IPS-18c (cell line): ENCODE results near the gene GRIN2A.

Experiments
- H3K4me3 ChIP-seq: 2 replicates; pipeline ENCODE4 v1.7.0; 2013; ENCODE audit warnings: low read depth, mild to moderate bottlenecking, low read length, moderate library complexity; ENCODE audit not compliant: insufficient read depth
- H3K9me3 ChIP-seq: one replicate; pipeline ENCODE4 v1.6.1; 2013; ENCODE audit warnings: mild to moderate bottlenecking, low read length, moderate library complexity; ENCODE audit not compliant: control insufficient read depth, insufficient read depth

Gene GRIN2A

DNA sequence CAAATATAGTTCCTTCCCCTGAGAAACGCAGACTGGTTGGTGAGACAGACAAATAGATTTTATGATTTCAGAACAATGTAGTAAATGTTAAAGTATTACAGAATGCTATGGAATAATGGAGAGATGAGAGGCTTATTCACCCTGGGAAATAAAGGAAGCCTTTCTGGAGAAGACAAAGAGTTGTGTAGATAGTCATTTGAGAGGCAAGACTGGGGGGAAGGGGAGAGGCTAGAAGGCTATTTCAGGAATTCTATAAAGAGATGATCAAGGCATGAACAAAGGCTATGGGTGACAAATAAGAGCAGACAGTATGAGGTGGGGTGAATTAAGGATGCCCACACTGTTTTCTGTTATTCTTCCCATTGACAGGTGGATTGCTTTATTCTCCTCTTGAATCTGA, 211.4 kb downstream of the GRIN2A start:
- no peaks in the 10 kb centered on the region for H3K9me3 ChIP-seq
- H3K4me3 ChIP-seq: no peak overlapping the region

DNA sequence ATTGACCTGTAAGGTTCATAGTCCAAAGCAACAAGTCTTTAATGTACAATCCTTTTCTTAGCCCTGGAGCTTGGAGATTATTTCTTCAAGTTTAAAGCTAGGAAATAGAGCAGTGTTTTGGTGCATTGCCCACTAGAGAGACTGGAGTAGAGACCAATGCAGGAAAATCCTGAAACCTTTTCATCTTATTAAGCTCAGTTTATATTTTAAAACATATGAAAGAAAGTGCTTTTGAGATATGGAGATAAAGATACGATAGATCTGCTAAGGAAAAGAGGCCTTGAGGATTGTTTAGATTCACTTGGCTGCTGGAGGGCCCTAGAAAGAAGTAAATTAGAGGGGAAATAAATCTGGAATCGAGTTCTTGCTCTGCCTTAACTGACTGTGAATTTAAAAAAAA, 212.0 kb downstream of the GRIN2A start:
- no peaks in the 10 kb centered on the region for H3K9me3 ChIP-seq
- H3K4me3 ChIP-seq: no peak overlapping the region

- H3K4me3 ChIP-seq: no peak overlapping the region
- H3K9me3 ChIP-seq: no peaks in the 10 kb centered on the region
Measured at GRCh38 chr16:9969580-9969979, 212.6 kb downstream of the GRIN2A start.

DNA sequence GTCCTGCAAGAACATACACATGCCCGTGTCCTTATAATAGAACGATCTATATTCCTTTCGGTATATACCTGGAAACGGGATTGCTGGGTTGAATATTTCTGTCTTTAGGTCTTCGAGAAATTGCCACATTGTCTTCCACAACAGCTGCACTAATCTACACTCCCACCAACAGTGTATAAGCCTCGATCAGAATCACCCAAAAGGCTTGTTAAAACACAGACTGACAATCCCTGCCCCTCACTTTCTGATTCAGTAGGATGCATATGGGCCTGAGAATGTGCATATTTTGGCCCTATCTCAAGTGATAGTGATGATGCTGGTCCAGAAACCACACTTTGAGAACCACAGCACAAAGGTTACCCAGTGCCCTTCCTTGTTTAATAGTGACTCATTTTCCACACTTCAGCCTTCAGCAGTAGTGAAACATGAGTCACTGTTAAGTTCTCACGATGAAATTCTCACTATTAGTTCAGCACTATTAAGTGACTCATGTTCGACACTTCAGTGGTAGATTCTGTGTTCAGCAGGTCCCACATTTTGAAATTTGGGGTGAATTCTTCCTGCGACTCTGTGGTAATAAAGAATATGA, 215.6 kb downstream of the GRIN2A start:
- no peak overlapping the region for H3K4me3 ChIP-seq
- no peaks in the 10 kb centered on the region for H3K9me3 ChIP-seq

GRCh38 chr16:9965079-9965478, 217.1 kb downstream of the GRIN2A start:
- Histone ChIP-seq H3K9me3 (no peaks in the 10 kb centered on the region), H3K4me3 (no peak overlapping the region)

DNA sequence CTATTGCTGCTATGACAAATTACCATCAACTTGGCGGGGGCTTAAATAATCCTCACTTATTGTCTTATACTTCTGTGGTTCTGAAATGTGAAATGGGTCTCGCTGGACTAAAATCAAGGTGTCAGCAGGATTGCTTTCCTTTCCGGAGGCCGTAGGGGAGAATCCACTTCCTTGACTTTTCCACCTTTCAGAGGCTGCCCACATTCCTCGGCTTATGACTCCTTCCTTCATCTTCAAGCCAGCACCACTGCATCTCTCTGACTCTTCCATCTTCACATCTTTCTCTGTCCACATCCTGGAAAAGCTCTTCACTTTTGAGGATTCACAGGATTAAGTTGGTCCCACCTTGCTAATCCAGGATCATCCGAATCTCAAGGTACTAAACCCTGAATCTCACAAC, 217.8 kb downstream of the GRIN2A start:
- no peaks in the 10 kb centered on the region for H3K9me3 ChIP-seq
- H3K4me3 ChIP-seq: no peak overlapping the region

- Histone ChIP-seq H3K4me3 (no peak overlapping the region), H3K9me3 (no peaks in the 10 kb centered on the region)
Measured at GRCh38 chr16:9957433-9957832, 224.8 kb downstream of the GRIN2A start.

DNA sequence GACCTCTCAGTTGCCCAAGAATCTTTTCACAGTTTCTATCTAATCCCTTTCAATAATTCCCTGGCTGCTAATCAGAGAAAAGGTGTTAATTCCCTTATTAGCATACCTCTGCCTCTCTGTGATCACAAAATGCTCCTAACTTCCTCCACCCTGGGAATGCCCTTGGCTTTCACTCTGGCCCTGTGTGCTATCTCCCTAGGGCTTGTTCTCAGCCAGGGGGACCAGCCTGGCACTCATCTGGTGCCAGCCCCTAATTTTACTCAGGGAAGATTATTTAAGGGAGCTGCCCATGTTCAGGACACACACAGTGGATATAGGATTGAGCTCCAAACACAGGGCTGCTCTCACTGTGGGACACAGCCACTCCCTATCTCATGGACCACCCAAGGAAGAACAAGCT, 225.2 kb downstream of the GRIN2A start:
- no peaks in the 10 kb centered on the region for H3K9me3 ChIP-seq
- H3K4me3 ChIP-seq: no peak overlapping the region

DNA sequence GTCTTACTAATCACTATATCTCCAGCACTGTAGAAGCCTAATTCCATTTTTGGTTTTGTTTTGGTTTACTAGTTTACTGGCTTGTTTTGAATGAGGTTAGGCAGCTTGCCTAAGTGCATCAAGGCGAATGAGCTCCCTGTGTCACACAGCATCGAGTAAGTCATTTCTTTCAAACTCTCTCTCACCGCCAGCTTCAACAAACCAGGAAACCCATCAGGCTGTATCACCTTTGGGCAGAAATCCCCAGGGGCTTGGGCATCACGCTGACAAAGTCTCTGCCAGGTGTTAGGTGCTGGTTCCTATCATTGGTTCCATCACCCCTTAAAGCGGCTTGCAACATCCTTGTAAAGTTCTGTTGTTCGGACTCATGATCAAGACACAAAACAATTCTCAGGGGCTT, 226.6 kb downstream of the GRIN2A start:
- Histone ChIP-seq H3K9me3 (no peaks in the 10 kb centered on the region), H3K4me3 (no peak overlapping the region)

DNA sequence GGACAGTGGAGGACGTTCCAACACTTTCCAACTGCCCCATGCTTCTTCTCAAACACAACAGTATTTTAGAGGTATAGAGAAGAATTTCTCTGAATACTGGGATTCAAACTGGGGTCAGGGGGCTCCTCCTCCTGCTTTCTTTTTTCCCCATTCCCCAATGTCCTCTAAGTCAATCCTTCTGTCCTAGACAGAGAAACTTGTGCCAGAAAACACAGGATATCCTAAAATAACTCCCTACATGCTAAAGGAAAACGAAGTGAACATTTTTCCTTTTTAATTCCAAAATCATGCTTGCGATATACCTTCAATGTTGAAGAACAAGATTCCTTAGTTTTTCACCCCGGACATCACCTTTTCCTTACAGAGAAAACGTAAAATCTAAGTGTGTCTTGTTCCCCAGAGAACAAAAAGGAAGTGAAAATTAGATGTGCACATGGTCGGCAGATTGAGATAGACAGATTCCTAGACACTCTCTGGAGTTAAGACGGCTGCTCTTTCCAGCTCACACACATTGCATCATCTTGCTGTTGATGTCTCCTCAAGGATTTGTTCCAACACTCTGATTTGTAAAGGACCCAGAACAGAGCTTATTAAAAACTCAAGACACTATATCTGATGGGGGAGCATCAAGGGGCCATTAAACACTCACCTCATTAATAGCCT, 228.2 kb downstream of the GRIN2A start:
- no peaks in the 10 kb centered on the region for H3K9me3 ChIP-seq
- no peak overlapping the region for H3K4me3 ChIP-seq

DNA sequence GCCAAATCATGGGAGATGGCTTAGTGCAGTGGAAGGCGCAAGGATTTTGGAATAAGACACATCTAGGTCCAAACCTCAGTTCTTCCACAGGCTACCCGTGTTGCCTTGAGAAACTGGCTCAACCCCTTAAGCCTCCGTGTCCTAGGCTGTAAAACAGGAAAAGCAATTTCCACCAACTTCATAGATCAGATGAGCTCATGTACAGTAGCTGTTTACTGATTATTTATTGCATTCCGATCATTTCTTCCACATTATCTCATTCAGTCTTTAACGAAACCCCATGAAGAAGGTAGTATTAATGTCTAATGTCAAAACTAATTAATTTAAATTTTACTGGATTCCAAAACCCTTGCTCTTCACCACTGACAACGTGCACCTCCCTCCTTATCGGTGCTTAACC, 231.6 kb downstream of the GRIN2A start:
- Histone ChIP-seq H3K4me3 (no peak overlapping the region), H3K9me3 (no peaks in the 10 kb centered on the region)

DNA sequence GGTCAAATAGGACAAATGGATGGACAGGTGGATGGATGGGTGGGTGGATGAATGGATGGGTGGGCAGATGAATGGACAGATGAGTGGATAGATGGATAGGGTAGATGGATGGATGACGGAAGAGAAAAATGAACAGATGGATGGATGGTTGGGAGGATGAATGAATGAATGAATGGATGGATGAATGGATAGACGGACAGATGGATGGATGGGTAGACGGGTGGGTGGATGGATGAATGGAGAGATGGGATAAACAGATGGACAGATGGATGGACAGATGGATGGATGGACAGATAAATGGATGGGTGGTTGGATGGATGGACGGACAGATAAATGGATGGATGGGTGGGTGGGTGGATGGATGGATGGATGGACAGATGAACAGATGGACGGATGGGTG, 232.8 kb downstream of the GRIN2A start:
- no peaks in the 10 kb centered on the region for H3K9me3 ChIP-seq
- no peak overlapping the region for H3K4me3 ChIP-seq

- H3K9me3 ChIP-seq: no peaks in the 10 kb centered on the region
- no peak overlapping the region for H3K4me3 ChIP-seq
Measured at GRCh38 chr16:9948933-9949332, 233.3 kb downstream of the GRIN2A start.

GRCh38 chr16:9946022-9946720, 236.1 kb downstream of the GRIN2A start:
- H3K4me3 ChIP-seq: no peak overlapping the region

GRCh38 chr16:9943121-9943520, 239.1 kb downstream of the GRIN2A start:
- Histone ChIP-seq H3K9me3 (no peaks in the 10 kb centered on the region), H3K4me3 (no peak overlapping the region)

More at GRCh38 chr16:9946022-9946720, 236.1 kb downstream of the GRIN2A start:
- no peaks in the 10 kb centered on the region for H3K9me3 ChIP-seq

GRCh38 chr16:9941245-9941644, 241.0 kb downstream of the GRIN2A start:
- Histone ChIP-seq H3K9me3 (no peaks in the 10 kb centered on the region), H3K4me3 (no peak overlapping the region)

DNA sequence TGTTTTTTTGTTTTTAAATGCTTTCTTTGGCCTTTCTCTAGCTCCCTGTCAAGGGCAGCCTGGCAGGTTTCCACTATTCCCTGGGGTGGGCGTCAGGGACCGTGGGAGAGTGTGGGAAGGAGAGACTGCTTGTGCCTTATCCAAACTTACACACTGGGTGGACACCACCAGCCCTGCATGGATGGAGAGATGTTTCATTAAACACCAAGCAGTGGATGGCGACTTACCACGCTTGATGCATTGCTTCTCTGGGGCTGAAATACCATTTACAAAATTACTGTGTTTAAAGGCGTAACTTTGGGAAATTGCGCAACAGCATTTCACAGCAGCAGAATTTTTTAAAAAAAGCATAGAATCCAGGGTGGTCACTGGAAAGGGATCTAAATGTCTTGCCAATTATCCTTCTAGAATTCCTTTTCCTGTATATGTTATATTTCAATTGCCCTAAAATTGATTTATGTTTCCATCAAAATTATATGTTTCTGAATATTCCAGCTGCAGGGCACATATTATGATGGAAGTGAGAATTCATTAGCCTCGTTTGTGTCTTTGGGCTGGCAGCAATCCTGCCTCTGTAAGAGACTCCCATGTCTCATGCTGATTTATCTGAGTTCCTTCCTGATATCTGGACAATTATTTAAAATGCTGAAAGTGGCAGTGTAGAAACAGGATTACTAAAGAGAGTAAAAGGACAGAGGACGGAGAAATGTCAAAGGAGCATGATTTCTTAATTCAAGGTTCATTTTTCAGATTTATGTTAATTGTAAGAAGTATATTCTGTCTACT, 247.3 kb downstream of the GRIN2A start:
- Histone ChIP-seq H3K4me3 (no peak overlapping the region), H3K9me3 (no peaks in the 10 kb centered on the region)
